Activated naive CD8-positive, alpha-beta T cell treated with anti-CD3 and anti-CD28 coated beads, Interleukin-2, amount 50 U/mL, for 24 hours (primary cell): ENCODE data around the gene UBAC2.
A peak's percentile ranks its signal among the peaks of the same experiment; 100 is the strongest.

Experiments
- ATAC-seq: fragments of 150-1000 bp; cut with Tn5 transposase; one replicate; pipeline ENCODE4 v1.10.0; 2021
- DNase-seq: peaks from one replicate; pipeline ENCODE4 v3.0.0; 2021
- H3K27ac Mint-ChIP-seq: one replicate; pipeline ENCODE4 v1.8.0; 2021; ENCODE audit warnings: mild to moderate bottlenecking, mixed read lengths
- H3K27me3 Mint-ChIP-seq: one replicate; pipeline ENCODE4 v1.8.0; 2021; ENCODE audit warnings: mixed read lengths
- H3K36me3 Mint-ChIP-seq: one replicate; pipeline ENCODE4 v1.8.0; 2021; ENCODE audit warnings: low read depth, mixed read lengths
- H3K4me1 Mint-ChIP-seq: one replicate; pipeline ENCODE4 v1.8.0; 2021; ENCODE audit warnings: mixed read lengths
- H3K4me3 Mint-ChIP-seq: one replicate; pipeline ENCODE4 v1.8.0; 2021; ENCODE audit warnings: mild to moderate bottlenecking, moderate library complexity, mixed read lengths
- H3K9me3 Mint-ChIP-seq: one replicate; pipeline ENCODE4 v1.8.0; 2021; ENCODE audit warnings: mixed read lengths

Gene UBAC2

DNA sequence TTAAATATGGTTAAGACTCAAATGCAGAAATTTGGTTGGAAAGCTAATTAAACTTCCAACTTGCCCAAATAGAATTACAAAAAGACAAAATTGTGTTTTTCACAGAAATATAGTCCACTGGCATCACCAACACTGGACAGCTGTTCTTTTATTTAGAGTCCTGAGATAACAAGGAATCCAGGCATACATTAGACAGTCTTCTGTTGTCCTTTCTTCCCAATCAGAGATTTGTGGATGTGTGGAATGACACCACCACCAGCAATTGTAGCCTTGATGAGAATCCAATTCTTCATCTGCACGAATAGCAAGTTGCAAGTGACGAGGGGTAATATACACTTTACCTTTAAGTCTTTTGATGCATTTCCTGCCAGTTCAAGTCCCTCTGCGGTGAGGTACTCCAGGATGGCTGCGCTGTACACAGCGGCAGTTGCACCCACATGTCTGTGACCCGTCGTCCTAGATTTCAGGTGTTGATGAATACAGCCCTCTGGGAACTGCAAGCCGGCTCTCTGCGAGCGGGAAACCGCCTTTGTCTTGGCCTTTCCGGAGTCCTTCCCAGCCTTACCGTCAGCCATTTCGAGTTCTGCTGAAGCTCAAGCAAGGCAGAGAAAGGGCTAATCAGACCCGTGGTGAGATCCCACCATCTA, 14.7 kb downstream of the UBAC2 start:
- Mint-ChIP-seq H3K27ac (peak overlapping the region; percentile 84), H3K36me3 (peaks cover 19% of the 10 kb centered on the region), H3K27me3 (no peaks in the 10 kb centered on the region), H3K9me3 (no peaks in the 10 kb centered on the region), H3K4me3 (peak overlapping the region; percentile 80), H3K4me1 (peaks cover 89% of the 10 kb centered on the region)
- DNase-seq = peak; percentile 54
- ATAC-seq = peak; percentile 57

- Mint-ChIP-seq H3K36me3 (peaks cover 16% of the 10 kb centered on the region), H3K27ac (peak overlapping the region; percentile 89), H3K4me1 (peaks cover 91% of the 10 kb centered on the region), H3K9me3 (no peaks in the 10 kb centered on the region), H3K4me3 (peak overlapping the region; percentile 72), H3K27me3 (no peaks in the 10 kb centered on the region)
- ATAC-seq (no peak), DNase-seq (peak; percentile 50)
These were observed 16.9 kb downstream of the UBAC2 start for GRCh38 chr13:99217461-99218110.

DNA sequence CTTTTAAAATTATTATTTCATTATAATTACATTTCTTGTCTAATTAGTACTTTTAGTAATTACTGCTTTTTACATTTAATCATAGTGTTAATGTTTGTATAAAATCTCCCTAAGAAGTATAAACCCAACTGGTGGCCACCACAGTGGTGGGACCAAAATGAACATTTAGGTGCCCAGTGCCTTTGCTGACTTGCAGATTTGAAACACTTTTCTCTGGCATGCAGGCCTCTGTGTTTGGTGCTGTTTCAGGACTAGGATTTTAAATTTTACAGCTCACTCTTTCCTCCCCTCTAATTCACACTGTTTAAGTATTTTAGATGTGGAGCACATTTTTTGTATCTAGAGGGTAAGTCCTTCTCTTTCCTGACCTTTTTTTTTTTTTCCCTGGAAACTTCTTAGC, 17.5 kb downstream of the UBAC2 start:
- peaks cover 19% of the 10 kb centered on the region for H3K36me3 Mint-ChIP-seq
- H3K27me3 Mint-ChIP-seq = no peaks in the 10 kb centered on the region
- DNase-seq (no peak), ATAC-seq (no peak)
- H3K9me3 Mint-ChIP-seq = peaks cover 1% of the 10 kb centered on the region
- H3K27ac Mint-ChIP-seq = peak overlapping the region; percentile 89
- H3K4me1 Mint-ChIP-seq = peaks cover 92% of the 10 kb centered on the region
- H3K4me3 Mint-ChIP-seq = peak overlapping the region; percentile 64

DNA sequence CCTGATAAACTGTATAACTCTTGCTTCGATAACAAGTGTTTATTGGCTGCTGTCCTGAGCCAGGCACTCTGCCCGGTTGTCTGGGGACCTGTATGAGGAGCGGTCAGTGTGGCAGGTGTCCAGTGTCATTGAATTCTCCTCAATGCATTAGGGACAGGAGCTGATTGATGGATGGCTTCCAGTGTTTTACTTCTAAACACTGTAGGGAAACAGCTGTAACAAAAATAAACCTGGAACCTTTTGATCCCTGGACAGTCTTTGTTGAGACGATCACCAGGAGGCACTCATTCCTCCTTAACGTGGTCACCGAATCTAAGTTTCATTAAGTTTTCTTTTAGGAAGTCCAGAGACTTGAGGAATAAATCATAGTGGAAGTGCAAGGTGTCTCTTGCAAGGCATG, 17.9 kb downstream of the UBAC2 start:
- ATAC-seq (no peak), DNase-seq (no peak)
- Mint-ChIP-seq H3K4me1 (peaks cover 94% of the 10 kb centered on the region), H3K27ac (peak overlapping the region; percentile 89), H3K4me3 (peak overlapping the region; percentile 64), H3K36me3 (peaks cover 21% of the 10 kb centered on the region), H3K27me3 (no peaks in the 10 kb centered on the region), H3K9me3 (peaks cover 4% of the 10 kb centered on the region)

- Mint-ChIP-seq H3K27me3 (no peaks in the 10 kb centered on the region), H3K27ac (peak overlapping the region; percentile 89), H3K9me3 (peaks cover 4% of the 10 kb centered on the region), H3K4me3 (peak overlapping the region; percentile 64), H3K4me1 (peaks cover 95% of the 10 kb centered on the region), H3K36me3 (peaks cover 21% of the 10 kb centered on the region)
- DNase-seq (no peak), ATAC-seq (peak; percentile 56)
These were observed 18.3 kb downstream of the UBAC2 start for GRCh38 chr13:99218969-99219368.

GRCh38 chr13:99220199-99220935, 19.7 kb downstream of the UBAC2 start:
- Mint-ChIP-seq H3K36me3 (peaks cover 19% of the 10 kb centered on the region), H3K4me1 (peaks cover 95% of the 10 kb centered on the region), H3K9me3 (peaks cover 4% of the 10 kb centered on the region), H3K27ac (peak overlapping the region; percentile 52), H3K4me3 (peak overlapping the region; percentile 0), H3K27me3 (no peaks in the 10 kb centered on the region)
- DNase-seq (no peak), ATAC-seq (peak; percentile 45)

DNA sequence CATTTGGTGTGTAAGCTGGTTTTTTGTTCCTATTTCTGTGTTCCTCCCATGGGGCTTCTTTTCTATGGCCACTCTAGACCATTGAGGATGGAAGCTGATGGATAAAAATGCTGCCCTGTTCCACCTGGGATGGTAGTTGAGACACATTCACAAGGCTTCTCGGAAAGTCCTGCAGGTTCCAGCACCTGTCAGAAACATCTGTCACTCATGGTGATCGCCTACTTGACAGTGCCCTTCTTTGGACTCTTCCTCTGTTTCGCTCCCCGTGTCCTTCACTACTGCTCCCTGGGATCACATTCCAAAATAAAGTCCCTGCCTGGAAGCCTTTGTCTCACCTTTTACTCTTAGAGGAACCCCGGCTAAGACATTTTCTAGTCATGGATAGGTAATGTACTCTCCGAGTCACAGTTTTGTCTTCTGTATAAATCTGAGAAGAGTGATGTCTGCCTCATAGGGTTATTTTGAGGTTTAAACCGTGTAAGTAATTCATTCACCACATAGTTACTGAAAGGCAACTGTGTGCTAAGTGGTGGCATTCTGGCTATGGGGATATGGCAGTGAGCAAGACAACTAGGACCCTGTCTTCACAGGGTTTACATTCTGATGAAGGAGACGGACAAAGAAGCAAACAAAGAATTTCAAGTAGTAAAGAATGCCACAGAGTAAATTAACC, 21.0 kb downstream of the UBAC2 start:
- peaks cover 97% of the 10 kb centered on the region for H3K4me1 Mint-ChIP-seq
- no peaks in the 10 kb centered on the region for H3K27me3 Mint-ChIP-seq
- peak overlapping the region; percentile 54 for H3K27ac Mint-ChIP-seq
- DNase-seq = no peak
- H3K9me3 Mint-ChIP-seq = peaks cover 4% of the 10 kb centered on the region
- H3K4me3 Mint-ChIP-seq = peak overlapping the region; percentile 37
- H3K36me3 Mint-ChIP-seq = peaks cover 26% of the 10 kb centered on the region
- ATAC-seq = peak; percentile 48

DNA sequence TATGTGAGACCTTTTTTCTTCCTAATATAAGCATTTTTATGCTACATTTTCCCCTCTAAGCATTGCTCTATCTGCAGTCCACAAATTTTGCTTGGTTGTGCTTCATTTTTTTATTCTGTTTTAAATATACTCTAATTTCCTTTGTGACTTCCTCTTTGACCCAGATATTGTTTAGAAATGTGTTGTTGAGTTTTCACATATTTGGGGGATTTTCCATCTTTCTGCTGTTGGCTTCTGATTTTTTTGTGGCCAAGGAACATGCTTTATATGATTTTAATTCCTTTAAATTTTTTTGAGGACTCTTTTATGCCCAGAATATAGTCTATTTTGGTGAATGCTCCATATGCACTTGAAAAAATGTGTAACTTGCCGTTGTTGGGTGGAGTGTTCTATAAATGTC, 22.9 kb downstream of the UBAC2 start:
- DNase-seq = no peak
- H3K4me1 Mint-ChIP-seq = peaks cover 95% of the 10 kb centered on the region
- no peak for ATAC-seq
- H3K36me3 Mint-ChIP-seq = peaks cover 31% of the 10 kb centered on the region
- peak overlapping the region; percentile 32 for H3K4me3 Mint-ChIP-seq
- peaks cover 4% of the 10 kb centered on the region for H3K9me3 Mint-ChIP-seq
- peak overlapping the region; percentile 73 for H3K27ac Mint-ChIP-seq
- H3K27me3 Mint-ChIP-seq = no peaks in the 10 kb centered on the region

- DNase-seq = no peak
- H3K27ac Mint-ChIP-seq = peak overlapping the region; percentile 73
- H3K9me3 Mint-ChIP-seq = peaks cover 4% of the 10 kb centered on the region
- peaks cover 30% of the 10 kb centered on the region for H3K36me3 Mint-ChIP-seq
- peaks cover 95% of the 10 kb centered on the region for H3K4me1 Mint-ChIP-seq
- no peak overlapping the region for H3K4me3 Mint-ChIP-seq
- peak; percentile 20 for ATAC-seq
- H3K27me3 Mint-ChIP-seq = no peaks in the 10 kb centered on the region
These were observed 23.4 kb downstream of the UBAC2 start for GRCh38 chr13:99224021-99224420.

DNA sequence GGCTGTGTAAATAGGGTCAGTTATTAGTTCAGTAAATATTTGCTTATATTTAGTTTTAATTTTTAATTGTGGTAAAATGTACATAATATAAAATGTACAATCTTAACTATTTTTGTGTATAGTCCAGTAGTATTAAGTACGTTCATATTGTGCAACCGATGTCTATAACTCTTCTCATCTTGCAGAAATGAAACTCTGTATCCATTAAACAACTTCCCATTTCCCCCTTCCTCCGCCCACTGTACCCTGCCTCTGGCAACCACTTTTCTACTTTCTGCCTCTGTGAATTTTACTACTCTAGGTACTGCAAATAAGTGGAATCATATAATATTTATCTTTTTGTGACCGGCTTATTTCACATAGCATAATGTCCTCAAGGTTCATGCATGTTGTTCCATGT, 24.4 kb downstream of the UBAC2 start:
- peaks cover 28% of the 10 kb centered on the region for H3K36me3 Mint-ChIP-seq
- H3K4me3 Mint-ChIP-seq = no peak overlapping the region
- H3K4me1 Mint-ChIP-seq = peaks cover 96% of the 10 kb centered on the region
- H3K27me3 Mint-ChIP-seq = no peaks in the 10 kb centered on the region
- ATAC-seq (no peak), DNase-seq (no peak)
- H3K27ac Mint-ChIP-seq = no peak overlapping the region
- peaks cover 4% of the 10 kb centered on the region for H3K9me3 Mint-ChIP-seq

DNA sequence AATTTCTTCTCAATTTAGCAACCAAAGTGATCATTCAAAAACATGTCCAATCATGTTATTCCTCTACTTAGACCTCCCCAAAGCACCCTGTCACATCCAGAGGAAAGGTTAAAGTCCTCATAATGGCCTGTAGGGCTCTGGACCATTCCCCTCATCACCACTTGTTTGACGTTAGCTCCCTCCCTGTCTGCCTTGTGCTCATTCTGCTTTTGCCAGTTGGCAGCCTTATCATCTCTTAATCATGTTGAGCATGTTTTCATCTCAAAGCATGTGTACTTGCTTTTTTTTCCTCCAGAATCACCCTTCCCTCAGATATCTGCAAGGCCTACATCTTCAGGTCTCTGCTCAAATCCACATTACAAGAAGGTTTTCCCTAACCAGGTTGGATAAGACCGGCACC, 25.9 kb downstream of the UBAC2 start:
- no peak overlapping the region for H3K4me3 Mint-ChIP-seq
- H3K9me3 Mint-ChIP-seq = peaks cover 4% of the 10 kb centered on the region
- ATAC-seq (no peak), DNase-seq (no peak)
- H3K36me3 Mint-ChIP-seq = peaks cover 28% of the 10 kb centered on the region
- H3K4me1 Mint-ChIP-seq = peaks cover 95% of the 10 kb centered on the region
- no peaks in the 10 kb centered on the region for H3K27me3 Mint-ChIP-seq
- peak overlapping the region; percentile 66 for H3K27ac Mint-ChIP-seq

DNA sequence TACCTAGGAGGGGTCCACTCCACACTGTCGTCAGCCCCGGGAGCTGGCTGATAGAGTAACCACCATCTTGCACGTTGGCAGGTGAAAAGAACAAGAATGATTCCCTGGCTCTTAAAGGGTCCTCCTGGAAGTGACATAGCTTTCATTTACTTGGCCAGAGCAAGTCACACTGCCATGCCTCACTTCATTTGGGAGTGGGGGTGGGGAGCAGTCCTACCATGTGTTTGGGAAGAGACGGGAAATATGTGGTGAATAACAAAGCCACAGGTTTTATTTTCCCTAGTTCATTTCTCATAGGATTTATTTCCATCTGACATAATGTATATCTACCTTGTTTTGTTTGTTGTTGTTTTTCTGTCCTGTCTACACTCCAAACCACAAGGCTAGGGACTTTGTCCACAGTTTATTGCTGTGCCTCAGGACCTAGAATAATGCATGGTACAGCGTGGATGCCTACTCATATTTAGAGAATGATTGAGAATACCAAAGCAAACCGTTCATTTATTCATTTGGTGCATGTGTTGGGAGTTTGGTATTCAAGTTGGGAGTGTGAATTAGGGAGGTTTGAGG, 26.8 kb downstream of the UBAC2 start:
- Mint-ChIP-seq H3K36me3 (peaks cover 24% of the 10 kb centered on the region), H3K27ac (peak overlapping the region; percentile 61), H3K9me3 (peaks cover 4% of the 10 kb centered on the region), H3K4me1 (peaks cover 92% of the 10 kb centered on the region), H3K27me3 (no peaks in the 10 kb centered on the region), H3K4me3 (peak overlapping the region; percentile 45)
- DNase-seq (no peak), ATAC-seq (no peak)

GRCh38 chr13:99227909-99228688, 27.4 kb downstream of the UBAC2 start:
- Mint-ChIP-seq H3K27ac (peak overlapping the region; percentile 87), H3K27me3 (no peaks in the 10 kb centered on the region), H3K9me3 (peaks cover 3% of the 10 kb centered on the region), H3K36me3 (peaks cover 19% of the 10 kb centered on the region), H3K4me3 (peak overlapping the region; percentile 72), H3K4me1 (peaks cover 89% of the 10 kb centered on the region)
- DNase-seq (no peak), ATAC-seq (peak; percentile 16)
